Fibroblast of pulmonary artery (primary cell): ENCODE measurements around the gene GPR137B.

ENCODE experiments used
- DNase-seq: peaks from one replicate; pipeline ENCODE4 v3.0.0-alpha.2; 2010; ENCODE audit warnings: low read depth
- H3K4me3 ChIP-seq: replicated peaks from 2 replicates; pipeline ENCODE4 v1.5.1; 2011; ENCODE audit warnings: low read depth, mild to moderate bottlenecking, control low read depth, low read length, moderate library complexity
- CTCF ChIP-seq: IDR thresholded peaks from 2 replicates; pipeline ENCODE4 v1.5.1; 2011; ENCODE audit warnings: mild to moderate bottlenecking, control low read depth, low read length, inconsistent platforms; ENCODE audit errors: missing control alignments

The GPR137B gene

GRCh38 chr1:236137285-236137852 is 5.0 kb upstream of the GPR137B start:
- no peak for DNase-seq
- H3K4me3 ChIP-seq, result no peak overlapping the region
- no peak for TF ChIP-seq CTCF

- no peak for TF ChIP-seq CTCF
- DNase-seq, result no peak
- H3K4me3 ChIP-seq, result no peak overlapping the region
Observed at GRCh38 chr1:236139495-236139894, 2.8 kb upstream of the GPR137B start.

GRCh38 chr1:236140705-236141446 is 1.5 kb upstream of the GPR137B start:
- H3K4me3 ChIP-seq, result peak overlapping the region; percentile 64
- no peak for DNase-seq
- no peak for TF ChIP-seq CTCF

GRCh38 chr1:236141447-236142252 is 689 bp upstream of the GPR137B start:
- H3K4me3 ChIP-seq, result peak overlapping the region; percentile 64
- DNase-seq, result peak; percentile 54
- no peak for TF ChIP-seq CTCF

GRCh38 chr1:236143104-236143948 is 987 bp downstream of the GPR137B start:
- TF ChIP-seq CTCF, result no peak
- DNase-seq, result peak; percentile 68
- H3K4me3 ChIP-seq, result peak overlapping the region; percentile 64

GRCh38 chr1:236144033-236144432 is 1.7 kb downstream of the GPR137B start:
- TF ChIP-seq CTCF, result no peak
- DNase-seq, result no peak
- H3K4me3 ChIP-seq, result peak overlapping the region; percentile 64
